Measurements from ENCODE around the gene HTT. TPM values are rescaled to one million over a fixed set of nuclear protein-coding genes. Genes with fewer than 3 reads are reported as not detected.

The HTT gene
- polyA plus RNA-seq, 1 donor from 2014 or later: 11.5 TPM

DNA sequence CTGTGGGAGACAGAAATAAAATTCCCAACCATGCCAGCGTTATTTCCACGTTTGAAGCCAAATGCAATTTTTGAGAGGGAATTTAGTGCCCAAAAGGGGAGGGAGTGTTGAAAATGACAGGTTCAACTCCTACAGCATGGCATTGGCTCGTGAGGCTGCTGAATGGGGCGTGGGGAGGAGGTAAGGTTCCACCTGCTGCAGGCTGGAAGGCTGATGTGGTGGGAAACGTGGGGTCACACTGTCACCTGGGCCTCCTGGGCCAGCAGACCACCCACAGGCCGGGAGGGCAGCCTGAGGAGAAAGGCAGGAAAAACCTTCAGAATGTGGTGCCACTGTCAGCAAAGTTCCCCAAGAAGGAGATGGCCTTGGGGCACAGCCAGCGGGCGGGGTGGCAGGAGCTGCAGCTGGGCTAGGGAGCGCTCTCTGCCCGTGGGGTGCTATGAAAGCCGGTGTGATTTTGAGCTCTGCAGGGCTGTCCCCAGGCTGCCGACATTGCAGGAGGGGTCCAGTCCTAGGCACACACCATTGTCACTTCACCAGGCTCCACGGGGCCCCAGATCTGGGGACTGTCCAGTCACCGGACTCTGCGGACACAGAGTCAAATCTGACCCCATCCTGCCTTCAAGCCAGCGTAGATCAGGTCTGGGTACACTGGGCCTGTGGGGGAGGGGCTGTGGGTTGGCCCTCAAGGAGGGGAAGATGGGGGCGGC, 194.1 kb downstream of the HTT start:
- no peaks in the 10 kb centered on the region for H3K79me2 ChIP-seq (replicated peaks; ENCODE audit: insufficient read depth, low read length)
- no peaks in the 10 kb centered on the region for H3K27me3 ChIP-seq (ENCODE audit: insufficient read depth, low read depth, low read length)
- H3F3A ChIP-seq (ENCODE audit: insufficient read depth, low read length, poor library complexity, severe bottlenecking): no peaks in the 10 kb centered on the region
- no peak overlapping the region for H3K4me2 ChIP-seq (ENCODE audit: low read length)
- no peaks in the 10 kb centered on the region for H3K9me3 ChIP-seq (ENCODE audit: low read length)
- TF ChIP-seq RAD21 (conservative IDR thresholded peaks at IDR 0.05): no peak
- no peak overlapping the region for H3K4me3 ChIP-seq (ENCODE audit: low read length)
- H2AFZ ChIP-seq (ENCODE audit: low read depth, low read length): no peak overlapping the region
- H4K20me1 ChIP-seq (ENCODE audit: insufficient read depth): no peaks in the 10 kb centered on the region
- H3K9ac ChIP-seq (ENCODE audit: low read length): no peak overlapping the region
- no peaks in the 10 kb centered on the region for H3K9me2 ChIP-seq (ENCODE audit: insufficient read depth, low read length)
- no peaks in the 10 kb centered on the region for H3K36me3 ChIP-seq (ENCODE audit: insufficient read depth, low read length)
- H3K27ac ChIP-seq (ENCODE audit: low read length): no peak overlapping the region

DNA sequence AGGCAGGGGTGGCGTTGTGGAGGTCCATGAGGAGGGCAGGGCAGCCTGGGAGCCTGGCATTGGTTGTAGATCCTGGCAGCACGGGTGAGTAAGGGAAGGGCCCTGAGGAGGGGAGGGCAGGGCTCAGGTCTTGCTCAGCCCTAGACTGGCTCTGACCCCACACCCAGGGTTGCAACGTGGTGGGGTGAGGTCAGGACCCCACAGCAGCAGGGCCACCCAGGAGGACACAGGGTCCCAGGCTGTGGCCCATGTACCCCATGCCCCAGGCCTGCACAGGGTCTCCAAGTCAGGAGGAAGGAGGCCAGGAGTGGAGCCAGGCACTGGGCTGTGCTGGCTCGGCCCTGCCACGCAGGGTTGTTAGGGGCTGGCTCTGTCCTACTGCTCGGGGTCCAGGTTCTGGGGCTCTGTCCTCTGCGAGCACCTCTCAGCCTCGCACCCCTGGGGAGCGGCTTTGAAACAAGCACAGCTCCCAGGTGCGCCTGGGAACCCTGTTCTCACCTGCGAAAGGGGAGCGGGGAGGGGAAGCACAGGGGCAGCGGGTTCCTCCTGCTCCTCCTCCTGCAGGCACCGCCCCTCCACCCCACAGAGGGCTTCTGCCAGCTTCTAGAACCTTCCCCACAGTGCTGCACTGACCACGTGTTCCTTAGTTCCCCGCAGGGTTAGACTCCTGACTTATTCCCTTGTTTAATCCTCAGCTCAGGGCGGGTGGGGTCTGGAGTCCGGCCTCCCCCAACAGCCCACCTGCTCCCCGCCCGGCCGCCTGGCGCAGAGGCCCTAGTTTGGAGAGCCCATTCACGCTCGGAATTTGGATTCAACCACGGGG, 194.8 kb downstream of the HTT start:
- Histone ChIP-seq H3K27ac (ENCODE audit: low read length) (no peak overlapping the region), H3K9me3 (ENCODE audit: low read length) (no peaks in the 10 kb centered on the region), H3K36me3 (ENCODE audit: insufficient read depth, low read length) (no peaks in the 10 kb centered on the region), H3K4me3 (ENCODE audit: low read length) (no peak overlapping the region), H3K9me2 (ENCODE audit: insufficient read depth, low read length) (no peaks in the 10 kb centered on the region), H3K27me3 (ENCODE audit: insufficient read depth, low read depth, low read length) (no peaks in the 10 kb centered on the region), H4K20me1 (ENCODE audit: insufficient read depth) (no peaks in the 10 kb centered on the region), H3K9ac (ENCODE audit: low read length) (no peak overlapping the region), H3K4me2 (ENCODE audit: low read length) (no peak overlapping the region), H3K79me2 (replicated peaks; ENCODE audit: insufficient read depth, low read length) (no peaks in the 10 kb centered on the region), H3F3A (ENCODE audit: insufficient read depth, low read length, poor library complexity, severe bottlenecking) (no peaks in the 10 kb centered on the region), H2AFZ (ENCODE audit: low read depth, low read length) (no peak overlapping the region)
- TF ChIP-seq MXI1 (conservative IDR thresholded peaks at IDR 0.05; ENCODE audit: poor library complexity, severe bottlenecking) (no peak), POLR2AphosphoS5 (IDR thresholded peaks at IDR 0.05) (no peak), TAF1 (IDR thresholded peaks at IDR 0.05; ENCODE audit: low read depth) (no peak), EP300 (conservative IDR thresholded peaks at IDR 0.05; ENCODE audit: poor library complexity, severe bottlenecking) (no peak), EZH2 (IDR thresholded peaks at IDR 0.05; ENCODE audit: borderline replicate concordance, insufficient read depth, low read length, poor library complexity, severe bottlenecking) (no peak)
- TF ChIP-seq, protein P1, sequence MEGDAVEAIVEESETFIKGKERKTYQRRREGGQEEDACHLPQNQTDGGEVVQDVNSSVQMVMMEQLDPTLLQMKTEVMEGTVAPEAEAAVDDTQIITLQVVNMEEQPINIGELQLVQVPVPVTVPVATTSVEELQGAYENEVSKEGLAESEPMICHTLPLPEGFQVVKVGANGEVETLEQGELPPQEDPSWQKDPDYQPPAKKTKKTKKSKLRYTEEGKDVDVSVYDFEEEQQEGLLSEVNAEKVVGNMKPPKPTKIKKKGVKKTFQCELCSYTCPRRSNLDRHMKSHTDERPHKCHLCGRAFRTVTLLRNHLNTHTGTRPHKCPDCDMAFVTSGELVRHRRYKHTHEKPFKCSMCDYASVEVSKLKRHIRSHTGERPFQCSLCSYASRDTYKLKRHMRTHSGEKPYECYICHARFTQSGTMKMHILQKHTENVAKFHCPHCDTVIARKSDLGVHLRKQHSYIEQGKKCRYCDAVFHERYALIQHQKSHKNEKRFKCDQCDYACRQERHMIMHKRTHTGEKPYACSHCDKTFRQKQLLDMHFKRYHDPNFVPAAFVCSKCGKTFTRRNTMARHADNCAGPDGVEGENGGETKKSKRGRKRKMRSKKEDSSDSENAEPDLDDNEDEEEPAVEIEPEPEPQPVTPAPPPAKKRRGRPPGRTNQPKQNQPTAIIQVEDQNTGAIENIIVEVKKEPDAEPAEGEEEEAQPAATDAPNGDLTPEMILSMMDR (IDR thresholded peaks at IDR 0.05; ENCODE audit: poor library complexity, severe bottlenecking): no peak

DNA sequence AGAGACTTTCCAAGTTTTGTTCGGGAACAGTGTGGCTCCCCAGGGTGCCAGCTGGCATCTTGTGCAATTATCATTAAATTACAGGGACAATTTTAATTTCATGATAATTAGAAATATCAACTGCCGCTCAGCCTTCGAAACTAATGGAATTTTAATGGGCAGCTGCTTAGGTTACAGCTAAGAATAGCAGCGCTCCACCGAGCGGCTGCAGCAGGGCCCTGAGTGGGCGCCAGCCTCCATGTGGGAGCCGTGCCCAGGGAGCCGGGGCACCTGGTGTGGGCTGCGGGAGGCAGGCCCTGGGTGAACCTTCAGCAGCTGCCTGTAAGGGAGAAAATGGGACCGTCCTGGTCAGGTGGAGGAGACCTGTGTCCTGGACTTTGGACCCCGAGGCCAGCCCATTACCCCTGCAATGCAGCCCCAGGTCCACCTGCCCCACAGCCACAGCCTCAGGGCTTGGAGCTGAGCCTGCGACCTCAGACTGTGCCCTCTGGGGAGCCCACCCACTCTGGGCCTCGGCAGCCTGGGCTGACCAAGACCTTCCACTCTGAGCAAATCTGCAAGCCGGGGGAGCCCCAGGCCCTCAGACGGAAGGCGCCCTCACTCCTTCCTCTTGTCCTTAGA, 195.6 kb downstream of the HTT start:
- Histone ChIP-seq H3K79me2 (replicated peaks; ENCODE audit: insufficient read depth, low read length) (no peaks in the 10 kb centered on the region), H3K27ac (ENCODE audit: low read length) (no peak overlapping the region), H3K27me3 (ENCODE audit: insufficient read depth, low read depth, low read length) (no peaks in the 10 kb centered on the region), H3K4me2 (ENCODE audit: low read length) (no peak overlapping the region), H3K4me3 (ENCODE audit: low read length) (no peak overlapping the region), H2AFZ (ENCODE audit: low read depth, low read length) (no peak overlapping the region), H3K9me3 (ENCODE audit: low read length) (no peaks in the 10 kb centered on the region), H3F3A (ENCODE audit: insufficient read depth, low read length, poor library complexity, severe bottlenecking) (no peaks in the 10 kb centered on the region), H3K9ac (ENCODE audit: low read length) (no peak overlapping the region), H3K9me2 (ENCODE audit: insufficient read depth, low read length) (no peaks in the 10 kb centered on the region), H4K20me1 (ENCODE audit: insufficient read depth) (no peaks in the 10 kb centered on the region), H3K36me3 (ENCODE audit: insufficient read depth, low read length) (no peaks in the 10 kb centered on the region)
- no peak for TF ChIP-seq EP300 (conservative IDR thresholded peaks at IDR 0.05; ENCODE audit: poor library complexity, severe bottlenecking)
- TF ChIP-seq EZH2 (IDR thresholded peaks at IDR 0.05; ENCODE audit: borderline replicate concordance, insufficient read depth, low read length, poor library complexity, severe bottlenecking): no peak
- TF ChIP-seq, protein P1 (IDR thresholded peaks at IDR 0.05; ENCODE audit: poor library complexity, severe bottlenecking): no peak
- TF ChIP-seq RAD21 (conservative IDR thresholded peaks at IDR 0.05): no peak
- TF ChIP-seq MXI1 (conservative IDR thresholded peaks at IDR 0.05; ENCODE audit: poor library complexity, severe bottlenecking): no peak
- TF ChIP-seq SMC3 (conservative IDR thresholded peaks at IDR 0.05; ENCODE audit: poor library complexity): no peak
- TF ChIP-seq POLR2AphosphoS5 (IDR thresholded peaks at IDR 0.05): no peak
